Measurements from ENCODE around the gene STRA6. TPM values are rescaled to one million over a fixed set of nuclear protein-coding genes. Genes with fewer than 3 reads are reported as not detected.

STRA6 gene
- total and polyA plus RNA-seq, 2 of the 8 experiments (the other 6 are each of a cell fraction or from before 2014, with no cell fraction given) = 9.3 to 14.5 TPM

- no peak for TF ChIP-seq POU5F1 (IDR thresholded peaks at IDR 0.05; ENCODE audit: low read depth, low read length)
Measured at GRCh38 chr15:74192751-74193150, 9.8 kb downstream of the STRA6 start (continued).

Data from H1 (cell line).